ENCODE results near the gene RBMS3.
"Not testable (repeated sequence)": the region's sequence is repeated elsewhere in the genome, so short reads cannot be mapped to it uniquely, and the experiment has no call there.

The RBMS3 gene

DNA sequence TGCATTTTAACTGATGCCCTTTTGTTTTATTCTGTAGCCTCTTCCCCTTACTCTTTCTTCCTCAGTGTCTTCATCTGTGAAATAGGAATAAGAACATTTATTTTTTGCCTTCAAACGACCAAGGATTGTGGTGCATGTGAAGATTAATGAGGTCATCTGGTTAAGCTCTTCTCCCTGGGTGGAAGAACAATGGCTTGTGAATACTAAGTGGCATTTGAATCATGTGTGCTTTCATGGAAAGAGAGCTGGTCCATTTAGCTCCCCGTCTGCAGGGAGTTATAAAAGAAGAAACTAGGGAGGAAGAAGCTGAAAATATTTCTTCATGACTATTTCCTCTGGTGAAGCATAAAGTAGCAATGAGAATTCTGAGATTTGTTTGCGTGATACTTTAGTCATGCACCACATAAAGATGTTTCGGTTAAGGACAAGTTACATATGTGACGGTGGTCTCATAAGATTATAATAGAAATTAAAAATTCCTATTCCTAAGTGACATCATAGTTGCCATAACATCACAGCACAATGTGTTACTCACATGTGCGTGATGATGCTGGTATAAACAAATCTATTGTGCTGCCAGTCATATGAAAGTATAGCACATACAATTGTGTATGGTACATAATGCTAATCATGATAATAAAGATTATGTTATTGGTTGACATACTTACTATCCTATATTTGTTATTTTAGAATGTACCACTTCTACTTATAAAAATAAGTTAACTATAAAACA is 374.3 kb downstream of the RBMS3 start:
- DNase-seq (ENCODE audit: extremely low spot score), result no peak
- ChIA-PET POLR2A (no interaction called here), CTCF (interaction anchor here (1.0 to 2.1 kb wide), 3 partner anchors 10 to 15 kb away, joined by 3 to 5 read pairs (median 3); no protein-coding TSS in a partner anchor)
- TF ChIP-seq, protein P1, sequence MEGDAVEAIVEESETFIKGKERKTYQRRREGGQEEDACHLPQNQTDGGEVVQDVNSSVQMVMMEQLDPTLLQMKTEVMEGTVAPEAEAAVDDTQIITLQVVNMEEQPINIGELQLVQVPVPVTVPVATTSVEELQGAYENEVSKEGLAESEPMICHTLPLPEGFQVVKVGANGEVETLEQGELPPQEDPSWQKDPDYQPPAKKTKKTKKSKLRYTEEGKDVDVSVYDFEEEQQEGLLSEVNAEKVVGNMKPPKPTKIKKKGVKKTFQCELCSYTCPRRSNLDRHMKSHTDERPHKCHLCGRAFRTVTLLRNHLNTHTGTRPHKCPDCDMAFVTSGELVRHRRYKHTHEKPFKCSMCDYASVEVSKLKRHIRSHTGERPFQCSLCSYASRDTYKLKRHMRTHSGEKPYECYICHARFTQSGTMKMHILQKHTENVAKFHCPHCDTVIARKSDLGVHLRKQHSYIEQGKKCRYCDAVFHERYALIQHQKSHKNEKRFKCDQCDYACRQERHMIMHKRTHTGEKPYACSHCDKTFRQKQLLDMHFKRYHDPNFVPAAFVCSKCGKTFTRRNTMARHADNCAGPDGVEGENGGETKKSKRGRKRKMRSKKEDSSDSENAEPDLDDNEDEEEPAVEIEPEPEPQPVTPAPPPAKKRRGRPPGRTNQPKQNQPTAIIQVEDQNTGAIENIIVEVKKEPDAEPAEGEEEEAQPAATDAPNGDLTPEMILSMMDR (IDR thresholded peaks at IDR 0.05; ENCODE audit: control extremely low read depth, extremely low read depth, low read depth, missing control alignments), result no peak

DNA sequence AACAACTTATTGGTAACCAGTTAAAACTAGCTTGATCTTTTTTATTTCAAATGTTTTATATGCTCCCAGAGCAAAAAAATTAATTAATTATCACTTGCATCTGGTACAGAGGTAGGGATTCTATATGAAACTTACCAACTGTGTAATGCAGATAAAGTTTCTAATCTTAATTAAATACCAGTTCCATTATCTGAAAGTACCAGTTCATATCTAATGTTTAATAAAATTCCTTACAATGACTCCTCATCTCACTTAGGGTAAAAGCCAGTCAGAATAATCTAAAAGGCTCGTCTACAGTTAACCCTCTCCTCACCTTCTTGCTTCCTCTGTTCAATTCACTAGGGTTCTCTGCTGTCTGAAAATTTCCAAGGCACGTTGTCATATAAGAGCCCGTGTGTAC is 384.8 kb downstream of the RBMS3 start:
- TF ChIP-seq, protein P1 (IDR thresholded peaks at IDR 0.05; ENCODE audit: control extremely low read depth, extremely low read depth, low read depth, missing control alignments), result no peak
- POLR2A ChIA-PET, result no interaction called here
- CTCF ChIA-PET, result no interaction called here
- no peak for DNase-seq (ENCODE audit: extremely low spot score)

DNA sequence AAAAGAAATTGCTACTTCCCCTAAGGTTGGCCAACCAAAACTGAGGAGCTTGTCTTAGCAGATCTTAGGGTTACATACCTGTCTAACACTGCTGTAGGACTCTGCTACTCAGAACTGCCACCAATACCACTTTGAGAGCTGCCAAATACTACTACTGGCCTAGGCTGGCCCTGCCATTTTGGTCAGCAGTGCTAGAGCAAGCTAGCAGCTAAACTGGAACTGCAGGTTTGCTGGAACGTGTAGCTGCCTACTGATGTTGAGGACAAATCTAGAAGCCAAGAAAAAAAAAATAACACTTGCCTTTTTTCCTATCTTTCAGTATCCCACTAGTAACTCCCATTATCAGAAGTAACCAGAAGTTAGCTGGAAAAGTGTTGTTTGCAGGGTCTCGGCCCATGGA is 387.4 kb downstream of the RBMS3 start:
- CTCF ChIA-PET, result interaction anchor here (1.0 to 2.2 kb wide), 2 partner anchors 12 to 13 kb away, joined by 3 to 10 read pairs; no protein-coding TSS in a partner anchor
- no peak for DNase-seq (ENCODE audit: extremely low spot score)

DNA sequence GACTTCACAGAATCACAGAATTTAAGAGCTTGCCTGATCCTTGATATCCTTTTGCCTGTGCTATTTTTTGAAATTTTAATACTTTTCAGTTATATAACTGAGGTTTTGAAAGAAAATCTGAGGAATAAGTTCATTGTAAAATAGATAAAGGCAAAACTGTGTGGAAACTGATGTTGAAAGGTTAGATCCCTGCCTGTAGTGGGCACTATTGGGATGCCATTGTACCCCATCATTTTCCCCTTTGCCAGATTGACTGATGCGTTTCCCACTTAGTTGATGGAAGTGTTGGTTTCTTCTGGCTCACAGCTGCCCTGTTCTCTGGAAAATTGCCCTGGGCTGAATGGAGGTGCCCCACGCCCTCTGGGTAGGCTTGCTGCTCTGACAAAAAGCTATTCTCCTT is 387.9 kb downstream of the RBMS3 start:
- TF ChIP-seq, protein P1 (IDR thresholded peaks at IDR 0.05; ENCODE audit: control extremely low read depth, extremely low read depth, low read depth, missing control alignments), result peak; percentile 9
- ChIA-PET POLR2A (no interaction called here), CTCF (interaction anchor here (1.0 to 2.2 kb wide), 2 partner anchors 12 to 13 kb away, joined by 3 to 10 read pairs; no protein-coding TSS in a partner anchor)
- DNase-seq (ENCODE audit: extremely low spot score), result no peak

More for the DNA sequence above, 387.4 kb downstream of the RBMS3 start:
- TF ChIP-seq, protein P1 (IDR thresholded peaks at IDR 0.05; ENCODE audit: control extremely low read depth, extremely low read depth, low read depth, missing control alignments), result no peak
- POLR2A ChIA-PET, result no interaction called here

DNA sequence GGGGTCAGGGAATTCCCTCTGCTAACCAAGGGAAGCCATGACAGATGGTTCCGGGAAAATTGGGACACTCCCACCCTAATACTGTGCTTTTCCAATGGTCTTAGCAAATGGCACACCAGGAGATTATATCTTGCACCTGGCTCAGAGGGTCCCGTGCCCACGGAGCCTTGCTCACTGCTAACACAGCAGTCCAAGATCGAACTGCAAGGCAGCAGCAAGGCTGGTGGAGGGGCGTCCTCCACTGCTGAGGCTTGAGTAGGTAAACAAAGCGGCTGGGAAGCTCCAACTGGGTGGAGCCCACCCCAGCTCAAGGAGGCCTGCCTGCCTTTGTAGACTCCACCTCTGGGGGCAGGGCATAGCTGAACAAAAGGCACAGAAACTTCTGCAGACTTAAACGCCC is 389.6 kb downstream of the RBMS3 start:
- CTCF ChIA-PET, result interaction anchor here (1.4 kb wide), 1 partner anchor 14 kb away, joined by 5 read pairs; no protein-coding TSS in a partner anchor
- DNase-seq (ENCODE audit: extremely low spot score); POLR2A ChIA-PET: not testable (repeated sequence)

DNA sequence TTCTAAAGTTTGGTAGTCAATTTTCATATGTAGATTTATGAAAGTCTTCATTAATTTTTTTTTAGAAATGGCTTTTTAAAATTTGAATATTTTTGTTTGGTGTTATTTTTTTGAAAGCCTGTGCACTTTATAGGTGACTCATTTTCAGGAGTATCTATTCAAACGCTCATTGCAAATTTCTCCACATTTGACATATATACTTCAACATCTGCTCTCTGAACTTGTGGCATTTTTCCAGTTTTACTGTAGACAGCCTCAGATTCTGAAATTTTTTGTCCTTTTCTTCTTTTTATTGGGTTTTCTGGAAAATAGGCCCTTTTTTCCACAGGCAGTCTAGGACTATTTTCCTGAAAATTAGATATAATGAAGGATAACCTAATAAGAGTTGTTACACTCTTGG is 396.6 kb downstream of the RBMS3 start:
- CTCF ChIA-PET, result no interaction called here
- TF ChIP-seq, protein P1 (IDR thresholded peaks at IDR 0.05; ENCODE audit: control extremely low read depth, extremely low read depth, low read depth, missing control alignments), result no peak
- DNase-seq (ENCODE audit: extremely low spot score), result no peak
- POLR2A ChIA-PET, result no interaction called here

DNA sequence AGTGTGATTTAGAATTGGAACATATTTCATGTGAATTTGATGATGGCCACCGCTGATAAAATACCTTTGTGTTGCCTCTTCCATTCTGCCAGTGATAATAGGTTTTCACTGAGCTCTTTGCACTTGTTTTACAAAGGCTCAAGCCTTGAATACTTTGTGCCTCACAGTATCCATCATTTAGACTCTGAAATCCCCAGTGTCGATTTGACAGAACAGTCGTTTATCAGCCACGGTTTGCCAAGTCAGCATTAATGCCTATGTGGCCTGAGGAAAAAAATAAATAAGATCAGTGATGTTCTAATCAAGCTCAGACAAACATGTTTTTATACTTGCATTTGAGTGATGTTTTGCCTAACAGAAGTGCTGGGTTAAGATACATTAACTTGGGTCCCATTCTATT is 399.1 kb downstream of the RBMS3 start:
- TF ChIP-seq, protein P1 (IDR thresholded peaks at IDR 0.05; ENCODE audit: control extremely low read depth, extremely low read depth, low read depth, missing control alignments), result no peak
- no peak for DNase-seq (ENCODE audit: extremely low spot score)
- ChIA-PET CTCF (interaction anchor here (2.8 kb wide), 1 partner anchor 11 kb away, joined by 10 read pairs; no protein-coding TSS in a partner anchor), POLR2A (no interaction called here)

Data from GM10248 (cell line).